Neural progenitor cell (in vitro differentiated cells): ENCODE measurements around the gene NUDT16.

ENCODE experiments used
- EZH2 ChIP-seq: fragments of 200-600 bp; sonication (generic); IDR thresholded peaks from 2 replicates; pipeline ENCODE4 v1.6.1; 2017; ENCODE audit warnings: antibody characterized with exemption, mild to moderate bottlenecking, moderate library complexity
- EZH2phosphoT487 ChIP-seq: fragments of 200-600 bp; sonication (generic); IDR thresholded peaks from 2 replicates; pipeline ENCODE4 v1.6.1; 2017; ENCODE audit warnings: antibody characterized with exemption
- TF ChIP-seq, protein P1 (sequence below): fragments of 200-600 bp; sonication (generic); IDR thresholded peaks from 2 replicates; pipeline ENCODE4 v1.5.1; 2017; ENCODE audit warnings: antibody characterized with exemption, mild to moderate bottlenecking

GRCh38 chr3:131388490-131388799, 6.9 kb downstream of the NUDT16 start:
- TF ChIP-seq, protein P1, sequence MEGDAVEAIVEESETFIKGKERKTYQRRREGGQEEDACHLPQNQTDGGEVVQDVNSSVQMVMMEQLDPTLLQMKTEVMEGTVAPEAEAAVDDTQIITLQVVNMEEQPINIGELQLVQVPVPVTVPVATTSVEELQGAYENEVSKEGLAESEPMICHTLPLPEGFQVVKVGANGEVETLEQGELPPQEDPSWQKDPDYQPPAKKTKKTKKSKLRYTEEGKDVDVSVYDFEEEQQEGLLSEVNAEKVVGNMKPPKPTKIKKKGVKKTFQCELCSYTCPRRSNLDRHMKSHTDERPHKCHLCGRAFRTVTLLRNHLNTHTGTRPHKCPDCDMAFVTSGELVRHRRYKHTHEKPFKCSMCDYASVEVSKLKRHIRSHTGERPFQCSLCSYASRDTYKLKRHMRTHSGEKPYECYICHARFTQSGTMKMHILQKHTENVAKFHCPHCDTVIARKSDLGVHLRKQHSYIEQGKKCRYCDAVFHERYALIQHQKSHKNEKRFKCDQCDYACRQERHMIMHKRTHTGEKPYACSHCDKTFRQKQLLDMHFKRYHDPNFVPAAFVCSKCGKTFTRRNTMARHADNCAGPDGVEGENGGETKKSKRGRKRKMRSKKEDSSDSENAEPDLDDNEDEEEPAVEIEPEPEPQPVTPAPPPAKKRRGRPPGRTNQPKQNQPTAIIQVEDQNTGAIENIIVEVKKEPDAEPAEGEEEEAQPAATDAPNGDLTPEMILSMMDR: no peak
- no peak for TF ChIP-seq EZH2
- no peak for TF ChIP-seq EZH2phosphoT487
